ENCODE results near the gene HOXB3.

- no peak for TF ChIP-seq EP300 (conservative IDR thresholded peaks at IDR 0.05; ENCODE audit: poor library complexity, severe bottlenecking)
- TF ChIP-seq RAD21 (conservative IDR thresholded peaks at IDR 0.05): no peak
These were observed 17.0 kb upstream of the HOXB3 start for GRCh38 chr17:48606892-48607614.

Data from neural cell (in vitro differentiated cells).